HG02840 (cell line): ENCODE results near the gene GOLPH3.
"Not testable (repeated sequence)": the region's sequence is repeated elsewhere in the genome, so short reads cannot be mapped to it uniquely, and the experiment has no call there.

Experiments
- ATAC-seq: cut with Tn5 transposase; IDR thresholded peaks from one replicate; pipeline ENCODE4 v1.9.1; 2021; ENCODE audit warnings: mild to moderate bottlenecking, moderate library complexity, moderate number of reproducible peaks; ENCODE audit not compliant: unreplicated experiment, low FRiP score

GOLPH3 gene

DNA sequence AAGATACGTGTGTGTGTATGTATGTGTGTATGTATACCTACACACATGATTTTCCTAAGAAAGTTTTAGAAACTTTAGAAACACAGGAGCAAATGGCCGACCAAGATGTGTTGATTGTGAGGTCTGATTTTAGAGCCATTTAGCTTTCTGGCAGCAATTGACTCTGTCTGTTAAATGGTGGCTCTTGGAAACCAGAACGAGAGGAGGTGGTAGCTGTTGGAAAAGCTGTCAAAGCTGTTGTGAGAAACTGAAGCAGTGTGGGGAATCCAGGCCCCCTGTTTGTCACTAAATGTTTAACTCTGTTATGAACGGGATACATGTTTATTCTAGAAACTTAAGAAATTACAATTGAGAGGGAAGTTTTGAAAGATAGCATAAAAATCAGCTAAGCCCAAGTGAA lies 91.4 kb downstream of the GOLPH3 start:
- ATAC-seq = no peak

- not testable (repeated sequence) for ATAC-seq
Observed at GRCh38 chr5:32080565-32080964, 93.6 kb downstream of the GOLPH3 start.

DNA sequence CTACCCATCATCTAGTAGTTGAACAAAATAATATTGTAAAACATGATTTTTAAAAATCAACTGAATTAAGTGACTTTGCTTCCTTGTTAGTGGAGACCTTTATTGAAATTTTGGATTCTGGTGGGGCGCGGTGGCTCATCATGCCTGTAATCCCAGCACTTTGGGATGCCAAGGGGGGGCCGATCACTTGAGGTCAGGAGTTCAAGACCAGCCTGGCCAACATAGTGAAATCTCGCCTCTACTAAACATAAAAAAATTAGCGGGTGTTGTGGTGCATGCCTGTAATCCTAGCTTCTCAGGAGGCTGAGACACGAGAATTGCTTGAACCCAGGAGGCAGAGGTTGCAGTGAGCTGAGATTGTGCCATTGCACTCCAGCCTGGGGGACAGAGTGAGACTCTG lies 95.3 kb downstream of the GOLPH3 start:
- not testable (repeated sequence) for ATAC-seq

GRCh38 chr5:32076699-32077695 lies 97.1 kb downstream of the GOLPH3 start:
- ATAC-seq = no peak
